ENCODE measurements around the gene ZBTB5.
"Not testable (repeated sequence)": the region's sequence is repeated elsewhere in the genome, so short reads cannot be mapped to it uniquely, and the experiment has no call there.

Gene ZBTB5

DNA sequence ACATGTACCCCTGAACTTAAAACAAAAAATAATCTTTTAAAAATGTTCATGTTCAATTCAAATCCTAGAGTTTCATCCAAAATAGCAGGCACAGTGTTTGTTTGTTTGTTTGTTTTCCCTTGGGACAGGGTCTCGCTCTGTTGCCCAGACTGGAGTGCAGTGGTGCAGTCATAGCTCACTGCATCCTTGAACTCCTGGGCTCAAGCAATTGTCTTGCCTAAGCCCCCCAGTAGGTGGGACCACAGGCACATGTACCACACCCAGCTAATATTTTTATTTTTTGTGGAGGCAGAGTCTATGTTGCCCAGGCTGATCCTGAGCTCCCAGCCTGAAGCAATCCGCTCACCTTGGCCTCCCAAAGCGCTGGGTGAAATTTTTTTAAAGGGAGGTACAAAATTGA is 15.5 kb upstream of the ZBTB5 start:
- H3K4me1 ChIP-seq (ENCODE audit: control insufficient read depth, insufficient read depth, low read length), result peaks cover 8% of the 10 kb centered on the region
- H3K9ac ChIP-seq (ENCODE audit: low read length), result no peak overlapping the region
- H3K9me3 ChIP-seq (ENCODE audit: control insufficient read depth, low read length), result no peaks in the 10 kb centered on the region
- no peaks in the 10 kb centered on the region for H3K36me3 ChIP-seq (ENCODE audit: control insufficient read depth, insufficient read depth, low read length)
- H3K4me3 ChIP-seq (ENCODE audit: low read length), result no peak overlapping the region
- no peaks in the 10 kb centered on the region for H3K27me3 ChIP-seq (ENCODE audit: control insufficient read depth, insufficient read depth, low read length)

DNA sequence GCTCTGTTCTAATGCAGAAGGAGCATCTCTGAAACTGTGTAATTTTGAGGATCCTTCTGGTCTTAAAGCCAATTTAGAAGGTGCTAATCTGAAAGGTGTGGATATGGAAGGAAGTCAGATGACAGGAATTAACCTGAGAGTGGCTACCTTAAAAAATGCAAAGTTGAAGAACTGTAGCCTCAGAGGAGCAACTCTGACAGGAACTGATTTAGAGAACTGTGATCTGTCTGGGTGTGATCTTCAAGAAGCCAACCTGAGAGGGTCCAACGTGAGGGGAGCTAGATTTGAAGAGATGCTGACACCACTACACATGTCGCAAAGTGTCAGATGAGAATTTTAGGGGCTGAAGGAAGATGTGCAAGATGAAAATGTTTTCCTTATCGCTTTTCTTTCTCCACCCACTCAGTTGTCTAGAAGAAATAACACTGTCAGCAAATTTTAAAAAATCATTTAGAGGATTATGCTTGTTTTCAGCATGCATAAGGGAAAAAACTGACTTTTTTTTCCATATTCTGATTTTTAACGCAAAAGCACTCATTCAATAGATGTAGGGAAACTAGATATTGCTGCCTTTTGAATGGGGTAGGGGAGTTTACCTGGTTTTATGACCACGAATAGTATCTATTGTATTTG is 12.9 kb upstream of the ZBTB5 start:
- not testable (repeated sequence) for H3K9me3 ChIP-seq (ENCODE audit: control insufficient read depth, low read length); H3K4me3 ChIP-seq (ENCODE audit: low read length); H3K36me3 ChIP-seq (ENCODE audit: control insufficient read depth, insufficient read depth, low read length); H3K27me3 ChIP-seq (ENCODE audit: control insufficient read depth, insufficient read depth, low read length); H3K4me1 ChIP-seq (ENCODE audit: control insufficient read depth, insufficient read depth, low read length); H3K9ac ChIP-seq (ENCODE audit: low read length)

DNA sequence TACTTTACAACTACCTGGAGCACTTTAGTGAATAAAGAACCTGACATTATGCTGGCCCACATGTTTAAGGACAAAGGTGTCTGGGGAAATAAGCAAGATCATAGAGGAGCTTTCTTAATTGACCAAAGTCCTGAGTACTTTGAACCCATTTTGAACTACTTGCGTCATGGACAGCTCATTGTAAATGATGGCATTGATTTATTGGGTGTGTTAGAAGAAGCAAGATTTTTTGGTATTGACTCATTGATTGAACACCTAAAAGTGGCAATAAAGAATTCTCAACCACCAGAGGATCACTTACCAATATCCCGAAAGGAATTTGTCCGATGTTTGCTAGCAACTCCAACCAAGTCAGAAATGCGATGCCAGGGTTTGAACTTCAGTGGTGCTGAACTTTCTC is 12.2 kb upstream of the ZBTB5 start:
- not testable (repeated sequence) for H3K9me3 ChIP-seq (ENCODE audit: control insufficient read depth, low read length); H3K36me3 ChIP-seq (ENCODE audit: control insufficient read depth, insufficient read depth, low read length); H3K4me1 ChIP-seq (ENCODE audit: control insufficient read depth, insufficient read depth, low read length); H3K27me3 ChIP-seq (ENCODE audit: control insufficient read depth, insufficient read depth, low read length); H3K9ac ChIP-seq (ENCODE audit: low read length); H3K4me3 ChIP-seq (ENCODE audit: low read length)

DNA sequence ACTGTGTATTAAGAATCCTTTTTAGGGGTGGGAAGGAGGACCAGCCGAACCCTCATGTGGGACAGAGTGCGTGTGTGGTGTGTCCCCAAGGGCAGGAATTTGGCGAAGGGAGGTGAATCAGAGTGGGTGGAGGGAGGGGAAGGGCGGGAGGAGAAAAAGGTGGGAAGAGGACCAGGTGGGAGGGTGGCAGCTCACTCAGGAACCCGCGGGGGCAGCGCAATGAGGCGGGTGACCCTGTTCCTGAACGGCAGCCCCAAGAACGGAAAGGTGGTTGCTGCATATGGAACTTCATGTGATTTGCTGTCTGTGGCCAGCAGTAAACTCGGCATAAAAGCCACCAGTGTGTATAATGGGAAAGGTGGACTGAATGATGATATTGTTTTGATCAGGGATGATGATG is 11.7 kb upstream of the ZBTB5 start:
- H3K27me3 ChIP-seq (ENCODE audit: control insufficient read depth, insufficient read depth, low read length), result no peaks in the 10 kb centered on the region
- no peaks in the 10 kb centered on the region for H3K9me3 ChIP-seq (ENCODE audit: control insufficient read depth, low read length)
- no peaks in the 10 kb centered on the region for H3K4me1 ChIP-seq (ENCODE audit: control insufficient read depth, insufficient read depth, low read length)

DNA sequence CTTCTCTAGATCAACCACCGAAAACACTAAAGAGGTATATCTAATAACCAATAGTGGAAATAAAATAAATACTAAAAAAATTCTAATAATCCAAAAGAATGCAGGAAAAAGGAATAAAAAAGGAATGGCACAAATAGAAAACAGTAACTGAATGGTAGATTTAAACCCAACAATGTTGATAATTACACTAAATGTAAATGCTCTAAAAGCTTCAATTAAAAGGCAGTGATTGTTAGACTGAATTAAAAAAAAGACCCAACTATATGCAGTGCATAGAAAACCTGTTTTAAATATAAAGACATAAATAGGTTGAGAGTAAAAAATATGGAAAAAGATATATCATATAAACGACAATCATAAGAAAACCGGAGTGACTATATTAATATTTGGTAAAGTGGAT is 9.2 kb upstream of the ZBTB5 start:
- no peaks in the 10 kb centered on the region for H3K27me3 ChIP-seq (ENCODE audit: control insufficient read depth, insufficient read depth, low read length)
- no peaks in the 10 kb centered on the region for H3K9me3 ChIP-seq (ENCODE audit: control insufficient read depth, low read length)
- no peaks in the 10 kb centered on the region for H3K4me1 ChIP-seq (ENCODE audit: control insufficient read depth, insufficient read depth, low read length)
- no peak overlapping the region for H3K4me3 ChIP-seq (ENCODE audit: low read length)
- no peaks in the 10 kb centered on the region for H3K36me3 ChIP-seq (ENCODE audit: control insufficient read depth, insufficient read depth, low read length)
- H3K9ac ChIP-seq (ENCODE audit: low read length), result no peak overlapping the region

More for the DNA sequence above, 11.7 kb upstream of the ZBTB5 start:
- Histone ChIP-seq H3K4me3 (ENCODE audit: low read length) (no peak overlapping the region), H3K36me3 (ENCODE audit: control insufficient read depth, insufficient read depth, low read length) (no peaks in the 10 kb centered on the region), H3K9ac (ENCODE audit: low read length) (no peak overlapping the region)

DNA sequence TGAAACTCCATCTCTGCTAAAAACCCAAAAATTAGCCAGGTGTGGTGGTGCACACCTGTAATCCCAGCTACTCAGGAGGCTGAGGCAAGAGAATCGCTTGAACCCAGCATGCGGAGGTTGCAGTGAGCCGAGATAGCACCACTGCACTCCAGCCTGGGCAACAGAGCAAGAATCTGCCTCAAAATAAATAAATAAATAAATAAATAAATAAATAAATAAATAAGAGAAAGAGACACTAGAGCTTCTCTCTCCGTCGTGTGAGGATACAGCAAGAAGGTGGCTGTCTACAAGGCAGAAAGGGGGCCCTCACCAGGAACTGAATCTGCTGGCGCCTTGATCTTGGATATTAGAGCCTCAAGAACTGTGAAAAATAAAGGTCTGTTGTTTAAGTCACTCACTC is 8.7 kb upstream of the ZBTB5 start:
- not testable (repeated sequence) for H3K9ac ChIP-seq (ENCODE audit: low read length); H3K9me3 ChIP-seq (ENCODE audit: control insufficient read depth, low read length); H3K4me1 ChIP-seq (ENCODE audit: control insufficient read depth, insufficient read depth, low read length); H3K4me3 ChIP-seq (ENCODE audit: low read length); H3K27me3 ChIP-seq (ENCODE audit: control insufficient read depth, insufficient read depth, low read length); H3K36me3 ChIP-seq (ENCODE audit: control insufficient read depth, insufficient read depth, low read length)

DNA sequence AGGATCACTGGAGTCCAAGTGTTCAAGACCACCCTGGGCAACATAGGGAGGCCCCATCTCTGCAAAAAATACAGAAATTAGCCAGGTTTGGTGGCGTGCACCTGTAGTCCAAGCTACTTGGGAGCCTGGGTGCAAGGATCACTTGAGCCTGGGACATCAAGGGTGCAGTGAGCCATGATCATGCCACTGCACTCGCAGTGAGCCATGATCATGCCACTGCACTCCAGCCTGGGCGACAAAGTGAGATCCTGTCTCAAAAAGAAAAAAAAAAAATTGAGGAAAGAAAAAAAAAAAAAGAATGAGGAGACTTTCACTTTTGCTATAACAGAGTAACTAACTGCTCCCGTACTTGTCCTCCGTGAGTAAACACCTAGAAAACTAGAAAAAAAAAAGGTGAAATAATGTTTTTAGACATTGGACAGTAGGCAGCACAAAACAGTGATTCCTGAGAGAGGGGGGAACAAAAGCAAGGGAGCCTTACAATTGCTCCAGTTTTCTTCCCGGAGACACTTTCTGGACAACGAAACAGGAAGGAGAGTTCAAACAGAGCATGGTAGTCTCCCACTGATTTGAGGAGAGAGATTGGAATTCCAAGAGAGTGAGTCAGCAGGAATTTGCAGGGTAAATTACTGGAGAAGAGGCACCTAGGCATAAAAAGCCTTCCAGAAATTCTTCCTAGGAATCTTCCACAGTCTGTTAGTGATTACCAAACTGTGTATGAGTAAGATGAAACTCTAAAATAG is 6.9 kb upstream of the ZBTB5 start:
- no peaks in the 10 kb centered on the region for H3K4me1 ChIP-seq (ENCODE audit: control insufficient read depth, insufficient read depth, low read length)
- no peaks in the 10 kb centered on the region for H3K9me3 ChIP-seq (ENCODE audit: control insufficient read depth, low read length)
- H3K4me3 ChIP-seq (ENCODE audit: low read length), result peak overlapping the region; percentile 22
- no peaks in the 10 kb centered on the region for H3K27me3 ChIP-seq (ENCODE audit: control insufficient read depth, insufficient read depth, low read length)
- H3K9ac ChIP-seq (ENCODE audit: low read length), result peak overlapping the region; percentile 72
- H3K36me3 ChIP-seq (ENCODE audit: control insufficient read depth, insufficient read depth, low read length), result no peaks in the 10 kb centered on the region

DNA sequence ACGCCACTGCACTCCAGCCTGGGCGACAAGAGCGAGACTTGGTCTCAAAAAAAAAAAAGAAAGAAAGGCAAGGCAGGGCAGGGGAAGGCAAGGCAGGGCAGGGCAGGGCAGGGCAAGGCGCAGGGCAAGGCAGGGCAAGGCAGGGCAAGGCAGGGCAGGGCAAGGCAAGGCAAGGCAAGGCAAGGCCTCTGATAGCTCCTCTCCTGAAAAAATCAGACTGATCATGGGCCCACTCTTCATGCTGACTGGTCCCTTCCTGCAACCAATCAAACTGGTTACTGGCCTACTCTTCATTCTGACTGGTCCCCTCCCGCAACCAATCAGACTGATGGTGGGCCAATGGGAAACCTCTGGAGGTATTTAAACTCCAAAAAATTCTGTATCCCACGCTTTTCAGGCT is 3.4 kb upstream of the ZBTB5 start:
- Histone ChIP-seq H3K36me3 (ENCODE audit: control insufficient read depth, insufficient read depth, low read length) (no peaks in the 10 kb centered on the region), H3K4me1 (ENCODE audit: control insufficient read depth, insufficient read depth, low read length) (peaks cover 8% of the 10 kb centered on the region), H3K9me3 (ENCODE audit: control insufficient read depth, low read length) (no peaks in the 10 kb centered on the region), H3K9ac (ENCODE audit: low read length) (no peak overlapping the region), H3K4me3 (ENCODE audit: low read length) (no peak overlapping the region), H3K27me3 (ENCODE audit: control insufficient read depth, insufficient read depth, low read length) (no peaks in the 10 kb centered on the region)

DNA sequence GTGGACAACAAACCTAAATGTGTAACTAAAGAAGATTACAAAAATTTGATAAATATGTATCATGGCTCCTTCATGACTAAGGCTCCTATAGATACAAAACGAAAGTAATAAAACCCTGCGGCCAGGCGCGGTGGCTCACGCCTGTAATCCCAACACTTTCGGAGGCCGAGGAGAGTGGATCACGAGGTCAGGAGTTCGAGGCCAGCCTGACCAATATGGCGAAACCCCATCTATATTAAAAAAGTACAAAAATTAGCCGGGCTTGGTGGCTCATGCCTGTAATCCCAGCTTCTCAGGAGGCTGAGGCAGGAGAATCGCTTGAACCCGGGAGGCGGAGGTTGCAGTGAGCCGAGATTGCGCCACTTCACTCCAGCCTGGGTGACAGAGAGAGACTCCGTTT is 2.3 kb upstream of the ZBTB5 start:
- H3K36me3 ChIP-seq (ENCODE audit: control insufficient read depth, insufficient read depth, low read length); H3K4me3 ChIP-seq (ENCODE audit: low read length); H3K9me3 ChIP-seq (ENCODE audit: control insufficient read depth, low read length); H3K9ac ChIP-seq (ENCODE audit: low read length); H3K27me3 ChIP-seq (ENCODE audit: control insufficient read depth, insufficient read depth, low read length): not testable (repeated sequence)
- H3K4me1 ChIP-seq (ENCODE audit: control insufficient read depth, insufficient read depth, low read length), result peaks cover 10% of the 10 kb centered on the region

DNA sequence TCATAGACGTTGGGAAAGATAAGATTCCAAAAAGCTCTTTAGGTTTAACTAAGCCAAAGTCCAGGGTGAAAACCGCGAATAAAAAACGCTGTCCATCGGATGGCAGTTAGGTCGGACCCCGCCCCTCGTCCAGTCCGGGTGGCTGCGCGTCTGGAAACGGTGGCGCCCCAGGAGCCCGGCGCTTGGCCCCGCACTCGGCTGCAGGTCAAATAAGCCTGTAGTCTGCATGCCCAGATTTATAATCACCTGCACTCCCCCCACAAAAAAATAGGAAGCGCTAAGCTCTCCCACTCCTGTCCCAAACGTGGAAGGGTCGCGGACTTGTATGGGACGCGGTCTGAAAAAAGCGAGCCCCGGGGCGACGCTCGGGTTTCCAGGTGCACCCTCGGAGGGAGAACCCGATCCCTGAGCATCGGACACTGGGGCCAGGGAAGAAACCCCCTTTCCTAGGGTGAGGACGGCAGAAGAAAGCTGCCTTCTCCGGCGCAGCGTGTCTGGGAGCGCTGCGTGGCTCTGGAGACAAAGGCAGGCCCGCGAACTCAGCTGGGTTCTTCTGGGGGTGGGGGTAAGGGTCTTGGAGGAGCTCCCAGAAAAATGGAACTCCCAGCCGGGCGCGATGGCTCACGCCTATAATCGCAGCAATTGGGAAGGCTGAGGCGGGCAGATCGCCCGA is 923 bp upstream of the ZBTB5 start:
- Histone ChIP-seq H3K36me3 (ENCODE audit: control insufficient read depth, insufficient read depth, low read length) (no peaks in the 10 kb centered on the region), H3K4me1 (ENCODE audit: control insufficient read depth, insufficient read depth, low read length) (peaks cover 10% of the 10 kb centered on the region), H3K4me3 (ENCODE audit: low read length) (peak overlapping the region; percentile 75), H3K27me3 (ENCODE audit: control insufficient read depth, insufficient read depth, low read length) (no peaks in the 10 kb centered on the region), H3K9me3 (ENCODE audit: control insufficient read depth, low read length) (no peaks in the 10 kb centered on the region), H3K9ac (ENCODE audit: low read length) (peak overlapping the region; percentile 80)

DNA sequence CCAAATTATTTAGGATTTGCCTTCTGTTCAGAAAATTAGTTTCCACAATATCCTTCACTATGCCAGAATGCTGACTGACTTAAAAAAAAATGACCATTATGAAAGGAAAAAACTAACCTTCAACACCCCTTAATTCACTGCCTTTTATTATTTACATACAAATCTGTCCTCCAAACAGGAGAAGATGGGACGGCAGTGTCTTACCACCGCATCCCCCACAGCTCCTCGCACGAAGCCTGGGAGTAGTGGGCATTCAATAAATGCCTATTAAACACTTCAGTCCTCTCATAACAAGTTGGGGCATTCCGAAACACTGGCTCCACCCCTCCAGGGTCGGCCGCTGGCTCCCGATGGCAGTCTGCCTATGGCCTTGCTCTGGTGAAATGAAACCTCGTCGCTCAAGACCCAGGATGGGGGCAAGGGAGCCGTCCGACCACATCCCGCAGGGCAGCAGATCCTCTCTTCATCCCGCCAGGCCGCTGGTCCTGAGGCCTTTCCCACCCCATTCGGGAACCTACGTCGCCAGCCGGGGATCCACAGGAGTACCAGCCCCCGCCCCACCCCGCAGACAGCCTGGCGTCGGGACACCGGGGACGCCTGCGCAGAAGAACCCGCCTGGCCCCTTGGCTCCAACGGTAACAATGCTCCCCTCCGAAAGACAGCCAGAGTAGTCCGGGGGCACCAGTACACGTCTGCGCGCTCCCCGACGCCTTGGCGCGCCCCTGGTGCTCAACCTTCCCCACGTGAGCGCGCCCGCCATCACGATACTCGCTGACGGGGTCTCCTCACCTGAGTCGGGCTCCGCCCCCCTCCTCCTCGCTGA is 613 bp downstream of the ZBTB5 start:
- no peaks in the 10 kb centered on the region for H3K27me3 ChIP-seq (ENCODE audit: control insufficient read depth, insufficient read depth, low read length)
- H3K9ac ChIP-seq (ENCODE audit: low read length), result peak overlapping the region; percentile 92
- H3K4me1 ChIP-seq (ENCODE audit: control insufficient read depth, insufficient read depth, low read length), result peaks cover 10% of the 10 kb centered on the region
- peak overlapping the region; percentile 74 for H3K4me3 ChIP-seq (ENCODE audit: low read length)
- H3K9me3 ChIP-seq (ENCODE audit: control insufficient read depth, low read length), result no peaks in the 10 kb centered on the region
- no peaks in the 10 kb centered on the region for H3K36me3 ChIP-seq (ENCODE audit: control insufficient read depth, insufficient read depth, low read length)

DNA sequence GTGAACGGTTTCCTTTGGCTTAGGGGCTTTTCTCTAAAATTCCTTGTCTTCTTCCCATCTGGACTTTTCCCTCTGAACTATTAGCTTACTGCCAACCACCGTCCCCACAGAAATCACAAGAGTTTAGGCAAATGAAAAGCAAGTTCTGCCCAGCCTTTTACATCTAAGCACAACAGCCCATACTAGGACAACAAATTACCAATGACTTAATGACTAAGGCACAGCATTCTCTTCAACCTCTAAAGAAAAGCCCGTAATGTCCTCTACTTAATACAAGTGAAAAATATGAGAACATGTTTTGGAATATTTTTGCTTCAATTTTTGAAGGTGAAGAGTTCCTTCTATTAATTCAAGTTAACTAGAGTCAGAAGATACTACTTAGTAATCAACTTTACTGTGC is 1.2 kb downstream of the ZBTB5 start:
- H3K4me3 ChIP-seq (ENCODE audit: low read length), result peak overlapping the region; percentile 74
- no peaks in the 10 kb centered on the region for H3K27me3 ChIP-seq (ENCODE audit: control insufficient read depth, insufficient read depth, low read length)
- no peaks in the 10 kb centered on the region for H3K36me3 ChIP-seq (ENCODE audit: control insufficient read depth, insufficient read depth, low read length)
- H3K9me3 ChIP-seq (ENCODE audit: control insufficient read depth, low read length), result no peaks in the 10 kb centered on the region
- peak overlapping the region; percentile 92 for H3K9ac ChIP-seq (ENCODE audit: low read length)
- H3K4me1 ChIP-seq (ENCODE audit: control insufficient read depth, insufficient read depth, low read length), result peaks cover 10% of the 10 kb centered on the region
